Measurements from ENCODE around the gene ITPRIPL2. TPM values are rescaled to one million over a fixed set of nuclear protein-coding genes. Genes with fewer than 3 reads are reported as not detected.

The ITPRIPL2 gene
- total RNA-seq, 1 donor from 2014 or later: 24.6 TPM

DNA sequence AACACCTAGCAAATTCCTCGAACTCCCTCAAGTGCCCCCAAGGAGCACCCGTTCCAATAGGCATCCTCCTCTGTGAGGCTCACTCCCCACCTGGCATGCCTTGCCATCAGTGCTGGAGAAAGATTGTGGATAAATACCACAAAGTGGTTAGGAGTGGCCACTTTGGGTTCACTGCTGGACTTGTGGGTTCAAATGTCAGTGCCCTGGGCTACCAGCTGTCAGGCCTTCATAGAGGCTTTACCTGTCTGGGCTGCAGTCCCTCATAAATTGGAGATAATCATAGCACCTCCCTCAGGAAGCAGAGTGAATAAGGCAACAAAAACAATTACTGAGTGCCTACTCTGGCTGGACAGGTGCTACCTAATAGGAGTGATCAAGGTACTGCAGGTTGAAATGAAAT is 52.7 kb downstream of the ITPRIPL2 start:
- DNase-seq (ENCODE audit: low spot score): no peak
- intact Hi-C loops (cut with DNase I): loop anchor here (5.0 kb wide), 1 partner anchor 49 kb away; no protein-coding TSS in a partner anchor

DNA sequence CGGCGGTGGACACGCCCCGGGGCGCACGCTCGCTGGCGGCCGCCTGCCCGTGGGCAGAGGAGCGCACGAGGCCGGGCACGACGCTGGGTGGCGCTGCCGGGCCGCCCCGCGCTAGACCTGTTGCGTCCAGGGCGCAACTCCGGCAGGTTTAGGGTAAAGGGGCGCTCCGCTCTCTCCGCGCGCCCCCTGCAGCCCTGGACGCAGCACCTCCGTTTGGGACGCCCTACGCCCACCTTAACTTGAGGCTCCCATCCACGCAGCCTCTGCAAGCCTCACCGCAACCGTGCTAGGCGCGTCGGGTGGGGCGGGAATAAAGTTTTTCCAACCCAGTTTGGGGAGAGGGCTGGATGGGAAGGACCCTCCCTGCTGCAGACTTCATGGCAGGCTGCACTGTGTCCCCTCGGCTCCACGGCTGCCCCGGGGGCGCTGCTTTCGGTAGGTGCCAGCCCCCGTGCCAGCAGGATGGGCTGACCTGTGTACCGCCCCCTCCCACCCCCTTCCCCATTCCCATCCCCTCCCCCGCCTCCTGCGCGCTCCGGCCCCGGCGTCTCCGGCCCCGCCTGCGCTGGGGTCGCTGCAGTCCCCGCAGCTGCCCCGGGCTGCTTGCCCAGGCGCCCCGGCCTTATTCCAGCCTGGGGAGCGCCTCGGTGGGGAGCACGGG is 54.1 kb downstream of the ITPRIPL2 start, which contains the start of gene SYT17:
TSS of gene SYT17 (plus strand) at position 531 of the 661 bp plus-strand sequence. CDS start 407 bp downstream, outside the sequence.
- intact Hi-C loops (cut with DNase I): loop anchor here (5.0 kb wide), 1 partner anchor 51 kb away; no protein-coding TSS in a partner anchor
- DNase-seq (ENCODE audit: low spot score): no peak

DNA sequence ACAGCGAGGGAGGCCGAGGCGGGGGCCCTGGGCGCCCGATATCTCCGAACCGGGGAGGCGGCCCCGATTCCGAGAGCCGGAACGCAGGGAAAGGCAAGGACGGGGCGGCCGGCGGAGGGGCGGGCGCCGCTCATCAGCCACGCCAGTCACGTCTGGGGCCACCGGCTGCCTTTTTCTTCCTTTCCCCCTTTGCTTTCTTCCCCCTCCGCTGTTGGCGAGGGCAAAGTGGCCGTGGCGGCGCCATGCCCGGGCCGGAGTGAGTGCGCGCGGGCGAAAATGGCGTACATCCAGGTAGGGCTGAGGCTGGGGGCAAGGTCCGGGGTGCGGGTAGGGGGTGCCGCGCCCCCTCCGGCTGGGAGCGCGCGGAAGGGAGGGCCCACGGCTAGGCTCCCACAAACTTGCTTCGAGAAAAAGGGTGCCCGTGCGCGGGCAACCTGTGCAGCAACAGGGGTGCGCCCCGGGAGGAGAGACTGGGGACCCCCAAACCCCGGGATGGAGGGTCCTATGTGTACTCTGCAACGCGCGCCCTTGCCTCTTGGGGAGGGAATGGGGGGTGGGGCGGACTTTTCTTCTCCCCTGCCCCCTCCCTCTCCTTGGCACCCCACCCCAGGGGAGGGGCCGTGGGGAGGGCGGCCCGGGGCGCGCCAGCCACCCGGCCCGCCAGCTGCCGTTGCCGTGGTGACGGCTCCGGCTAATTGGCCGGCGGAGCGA is 54.8 kb downstream of the ITPRIPL2 start:
- no peak for DNase-seq (ENCODE audit: low spot score)
- intact Hi-C loops (cut with DNase I): loop anchor here (5.0 kb wide), 1 partner anchor 51 kb away; no protein-coding TSS in a partner anchor

DNA sequence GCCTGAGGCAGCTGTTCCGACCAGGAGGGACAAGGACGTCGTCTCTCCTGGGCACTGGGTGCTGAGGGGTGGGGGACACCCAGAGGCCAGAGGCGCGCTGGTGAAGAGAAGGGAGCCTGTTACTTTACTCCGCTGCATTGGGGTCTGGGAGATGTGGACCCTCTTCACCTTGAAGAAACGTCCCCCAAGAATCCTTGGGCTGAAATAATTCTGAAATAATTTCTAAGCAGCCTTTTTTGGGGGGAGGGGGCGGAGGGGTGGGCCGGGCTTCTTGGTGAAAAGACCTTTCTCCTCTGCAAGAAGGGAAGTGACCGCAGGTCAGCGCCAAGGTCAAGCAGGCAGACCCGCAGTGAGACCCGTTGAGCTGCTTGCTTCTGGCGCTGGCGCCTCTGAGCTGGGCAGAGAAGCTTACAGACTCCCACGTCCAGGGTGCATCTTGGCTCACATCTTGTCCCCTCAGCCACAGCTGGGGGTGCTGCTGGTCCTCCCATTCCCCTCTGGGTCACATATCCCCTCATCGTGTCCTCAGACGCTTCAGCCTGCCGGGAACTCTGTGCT is 55.4 kb downstream of the ITPRIPL2 start:
- no peak for DNase-seq (ENCODE audit: low spot score)
- intact Hi-C loops (cut with DNase I): loop anchor here (5.0 kb wide), 1 partner anchor 52 kb away; no protein-coding TSS in a partner anchor

DNA sequence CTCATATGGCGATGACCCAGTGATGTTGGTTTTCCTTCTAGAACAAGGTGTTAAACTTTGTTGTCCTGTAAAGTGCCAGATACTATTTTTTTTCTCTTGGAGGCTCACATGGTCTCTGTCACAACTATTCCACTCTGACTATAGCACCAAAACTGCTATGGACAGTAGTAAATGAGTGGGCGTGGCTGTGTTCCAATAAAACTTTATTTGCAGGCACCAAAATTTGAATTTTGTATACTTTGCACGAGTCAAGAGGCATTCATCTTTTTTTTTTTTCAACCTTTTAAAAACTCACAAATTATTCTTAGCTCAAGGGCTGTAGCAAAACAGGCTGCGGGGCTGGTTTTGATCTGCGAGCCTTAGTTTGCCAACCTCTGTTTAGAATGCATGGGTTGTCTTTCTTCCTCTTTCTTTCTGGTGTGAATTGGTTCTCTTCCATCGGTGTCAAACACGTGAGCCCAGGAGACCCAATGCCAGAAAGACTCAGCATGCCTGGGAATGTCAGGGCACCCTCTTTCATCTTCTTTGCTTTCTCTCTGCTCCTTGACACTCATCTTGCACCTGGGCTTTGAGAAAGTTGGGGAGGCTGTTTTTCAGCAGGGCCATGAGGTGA is 56.4 kb downstream of the ITPRIPL2 start:
- DNase-seq (ENCODE audit: low spot score): no peak
- intact Hi-C loops (cut with DNase I): no loop called here

Other genes with a start within 250 kb of the ITPRIPL2 start
- 56.0 TPM for gene SMG1, start 187.6 kb upstream of the ITPRIPL2 start, total RNA-seq
- gene TMC7, start 130.0 kb upstream of the ITPRIPL2 start, total RNA-seq: 1.9 TPM
- 32.6 TPM for gene COQ7, start 46.4 kb upstream of the ITPRIPL2 start, total RNA-seq
- gene SYT17, start 54.3 kb downstream of the ITPRIPL2 start, total RNA-seq: 0.81 TPM
- not detected for gene CLEC19A, start 171.8 kb downstream of the ITPRIPL2 start, total RNA-seq

Data from cardiac septum (tissue), 1 donor.